GM21381 (cell line): ENCODE results near the gene DDX4.

Experiments
- ATAC-seq: cut with Tn5 transposase; IDR thresholded peaks from one replicate; pipeline ENCODE4 v1.9.1; 2021; ENCODE audit warnings: mild to moderate bottlenecking, moderate library complexity; ENCODE audit not compliant: unreplicated experiment

The DDX4 gene

GRCh38 chr5:55864606-55865541 is 127.0 kb downstream of the DDX4 start:
- ATAC-seq, result no peak

GRCh38 chr5:55865831-55866230 is 128.0 kb downstream of the DDX4 start:
- ATAC-seq, result no peak

- ATAC-seq, result no peak
Observed at GRCh38 chr5:55866485-55866884, 128.6 kb downstream of the DDX4 start.
